ENCODE measurements around the gene RERG.

RERG gene

DNA sequence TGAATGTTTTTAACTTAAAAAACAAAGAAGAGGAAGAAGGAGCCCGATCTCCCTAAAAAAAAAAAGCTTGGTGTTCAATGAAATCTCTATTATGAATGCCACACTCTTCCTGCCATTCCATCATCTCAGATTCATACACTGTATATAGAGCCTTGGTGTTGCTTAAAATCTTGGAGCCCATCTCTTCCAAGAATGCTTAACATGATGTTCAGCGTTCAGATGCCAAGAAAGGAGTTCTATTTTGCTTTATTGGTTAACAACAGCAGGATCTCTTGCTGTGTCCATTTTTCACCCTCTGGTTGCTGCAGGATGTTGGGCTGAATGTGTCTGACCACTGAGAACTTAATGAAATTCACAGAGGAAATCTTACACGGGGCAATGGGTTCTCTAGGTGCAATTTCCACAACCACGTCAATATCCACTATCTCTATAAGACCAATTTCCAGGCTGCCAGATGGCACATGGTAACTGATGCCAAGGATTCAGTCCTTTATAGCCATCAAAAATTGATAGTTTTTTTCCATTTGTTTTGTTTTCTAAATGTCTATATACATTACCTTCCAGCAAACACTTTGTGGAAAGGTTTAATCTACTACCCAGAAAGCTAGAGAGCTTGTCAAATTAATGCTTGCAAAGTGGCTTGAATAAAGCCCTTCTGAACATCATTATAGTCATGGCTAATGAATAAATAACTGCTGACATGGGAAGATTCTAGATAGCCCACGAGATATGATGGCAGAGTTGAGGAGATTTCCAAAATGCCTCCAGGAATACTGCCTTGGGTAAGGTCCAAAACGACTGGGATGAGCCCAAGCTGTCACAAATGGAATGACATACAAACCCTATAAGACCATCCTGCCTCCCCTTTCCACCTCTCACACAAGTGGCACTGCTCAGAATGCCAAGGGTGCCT lies 26.5 kb downstream of the RERG start:
- no peak overlapping the region for H3K4me3 ChIP-seq (replicated peaks in 1 of 2; ENCODE audit: low read depth in 2 of 2, low read length in 2 of 2)
- TF ChIP-seq, protein P1, sequence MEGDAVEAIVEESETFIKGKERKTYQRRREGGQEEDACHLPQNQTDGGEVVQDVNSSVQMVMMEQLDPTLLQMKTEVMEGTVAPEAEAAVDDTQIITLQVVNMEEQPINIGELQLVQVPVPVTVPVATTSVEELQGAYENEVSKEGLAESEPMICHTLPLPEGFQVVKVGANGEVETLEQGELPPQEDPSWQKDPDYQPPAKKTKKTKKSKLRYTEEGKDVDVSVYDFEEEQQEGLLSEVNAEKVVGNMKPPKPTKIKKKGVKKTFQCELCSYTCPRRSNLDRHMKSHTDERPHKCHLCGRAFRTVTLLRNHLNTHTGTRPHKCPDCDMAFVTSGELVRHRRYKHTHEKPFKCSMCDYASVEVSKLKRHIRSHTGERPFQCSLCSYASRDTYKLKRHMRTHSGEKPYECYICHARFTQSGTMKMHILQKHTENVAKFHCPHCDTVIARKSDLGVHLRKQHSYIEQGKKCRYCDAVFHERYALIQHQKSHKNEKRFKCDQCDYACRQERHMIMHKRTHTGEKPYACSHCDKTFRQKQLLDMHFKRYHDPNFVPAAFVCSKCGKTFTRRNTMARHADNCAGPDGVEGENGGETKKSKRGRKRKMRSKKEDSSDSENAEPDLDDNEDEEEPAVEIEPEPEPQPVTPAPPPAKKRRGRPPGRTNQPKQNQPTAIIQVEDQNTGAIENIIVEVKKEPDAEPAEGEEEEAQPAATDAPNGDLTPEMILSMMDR (IDR thresholded peaks at IDR 0.05; ENCODE audit: low read depth, low read length), result no peak
- no peak for DNase-seq (ENCODE audit: low read depth in 2 of 2)

DNA sequence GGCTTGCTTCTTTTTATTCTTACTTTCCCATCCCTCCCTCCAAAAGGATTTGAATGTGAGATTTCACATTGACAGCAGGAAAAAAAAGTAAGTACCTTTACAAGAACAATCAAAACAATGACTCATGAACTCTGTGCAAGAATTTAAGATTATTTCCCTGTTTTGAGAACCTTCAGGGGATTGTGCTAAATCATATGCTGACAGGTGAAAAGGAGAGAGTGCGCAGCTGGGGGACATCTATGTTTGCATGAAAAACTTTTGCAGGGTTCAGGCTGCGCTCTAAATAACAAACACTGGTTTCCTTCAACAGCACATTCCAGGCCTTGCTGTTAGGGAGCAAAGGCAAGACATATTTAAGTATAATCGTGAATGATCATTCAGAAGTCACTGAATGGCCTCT lies 27.3 kb downstream of the RERG start:
- TF ChIP-seq, protein P1 (IDR thresholded peaks at IDR 0.05; ENCODE audit: low read depth, low read length), result no peak
- DNase-seq (ENCODE audit: low read depth in 2 of 2), result peak in 1 of 2 donors; percentile 22
- H3K4me3 ChIP-seq (replicated peaks in 1 of 2; ENCODE audit: low read depth in 2 of 2, low read length in 2 of 2), result no peak overlapping the region

DNA sequence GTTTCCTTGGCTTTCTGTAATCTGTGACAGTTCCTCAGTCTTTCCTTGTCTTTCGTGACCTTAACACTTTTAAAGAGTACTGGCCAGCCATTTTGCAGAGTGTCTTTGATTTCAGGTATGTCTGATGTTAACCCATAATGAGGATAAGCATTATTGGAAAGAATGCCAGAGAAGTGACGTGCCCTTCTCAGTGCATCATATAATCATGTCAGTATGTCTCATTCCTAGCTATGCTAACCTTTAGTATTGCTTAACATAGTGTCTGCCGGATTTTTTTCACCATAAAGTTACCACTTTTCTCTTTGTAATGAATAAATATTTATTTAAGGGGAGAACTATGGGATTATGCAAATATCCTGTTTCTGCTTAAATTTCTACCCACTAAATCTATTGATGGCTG lies 28.5 kb downstream of the RERG start:
- DNase-seq (ENCODE audit: low read depth in 2 of 2), result peak in 1 of 2 donors; percentile 63
- TF ChIP-seq, protein P1 (IDR thresholded peaks at IDR 0.05; ENCODE audit: low read depth, low read length), result no peak
- no peak overlapping the region for H3K4me3 ChIP-seq (replicated peaks in 1 of 2; ENCODE audit: low read depth in 2 of 2, low read length in 2 of 2)

DNA sequence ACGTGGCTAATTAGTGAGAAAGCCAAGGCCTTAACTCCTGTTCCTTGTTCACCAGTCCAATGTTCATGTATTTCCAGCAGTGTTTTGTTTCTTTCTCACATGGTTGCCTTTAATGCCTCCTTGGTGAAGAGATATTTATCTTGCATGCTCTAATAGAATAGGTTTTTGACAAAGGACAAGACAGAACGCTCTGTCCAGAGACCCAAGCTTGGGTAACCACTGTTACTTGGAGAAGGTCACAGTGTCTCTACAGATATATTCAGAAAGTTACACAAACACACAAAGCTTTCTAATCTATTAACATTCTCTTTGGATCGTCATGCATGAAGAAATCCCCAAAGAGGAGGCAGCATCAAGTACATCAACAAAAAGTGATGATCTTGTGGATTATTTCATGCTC lies 33.1 kb downstream of the RERG start:
- TF ChIP-seq, protein P1 (IDR thresholded peaks at IDR 0.05; ENCODE audit: low read depth, low read length), result no peak
- no peak for DNase-seq (ENCODE audit: low read depth in 2 of 2)
- H3K4me3 ChIP-seq (replicated peaks in 1 of 2; ENCODE audit: low read depth in 2 of 2, low read length in 2 of 2), result no peak overlapping the region

DNA sequence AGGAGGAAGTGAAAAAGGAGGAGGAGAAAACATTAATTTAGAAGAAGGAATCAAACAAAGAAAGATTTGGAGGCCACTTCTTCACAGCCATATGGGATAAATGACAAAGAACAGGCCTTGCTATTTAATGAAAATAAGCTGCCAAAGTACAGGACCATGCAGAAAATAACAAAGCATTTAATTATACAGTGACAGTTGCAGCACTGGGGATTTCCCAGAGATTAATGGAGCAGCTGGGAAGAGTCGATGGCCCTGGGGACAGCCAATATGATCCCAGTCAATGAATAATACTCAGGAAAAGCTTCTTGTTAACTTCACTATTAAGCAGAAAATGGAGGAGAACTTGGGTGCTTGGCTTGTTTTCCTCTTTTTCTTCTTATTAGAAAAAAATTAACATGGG lies 34.6 kb downstream of the RERG start:
- TF ChIP-seq, protein P1 (IDR thresholded peaks at IDR 0.05; ENCODE audit: low read depth, low read length), result no peak
- DNase-seq (ENCODE audit: low read depth in 2 of 2), result no peak
- H3K4me3 ChIP-seq (replicated peaks in 1 of 2; ENCODE audit: low read depth in 2 of 2, low read length in 2 of 2), result no peak overlapping the region

DNA sequence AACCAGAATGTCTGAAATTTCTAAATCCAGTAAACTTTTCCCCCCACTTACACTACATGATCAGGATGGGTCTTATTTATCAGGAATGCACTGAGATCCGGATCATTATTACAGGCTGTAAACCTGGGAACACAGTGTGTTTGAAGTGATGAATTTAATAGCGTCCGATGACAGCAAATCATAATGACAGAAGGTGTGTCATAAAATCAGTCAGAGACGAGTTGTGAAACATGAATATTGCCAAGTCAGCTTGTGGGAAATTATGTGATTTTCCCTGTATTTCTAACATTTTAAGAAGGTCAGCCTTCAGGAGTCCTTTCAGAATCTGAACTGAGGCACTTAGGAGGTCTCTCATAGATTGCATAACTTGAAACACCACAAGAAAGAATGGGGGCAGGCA lies 36.7 kb downstream of the RERG start:
- no peak for DNase-seq (ENCODE audit: low read depth in 2 of 2)
- TF ChIP-seq, protein P1 (IDR thresholded peaks at IDR 0.05; ENCODE audit: low read depth, low read length), result no peak
- H3K4me3 ChIP-seq (replicated peaks in 1 of 2; ENCODE audit: low read depth in 2 of 2, low read length in 2 of 2), result no peak overlapping the region
